Myocyte (in vitro differentiated cells): ENCODE data around the gene TACR1. TPM values are rescaled to one million over a fixed set of nuclear protein-coding genes. Genes with fewer than 3 reads are reported as not detected.

ENCODE experiments used
- DNase-seq: peaks from one replicate; pipeline ENCODE4 v3.0.0-alpha.2; 2012; ENCODE audit warnings: low read depth
- total RNA-seq: library from RNA; depleted of rRNA; stranded (reverse); fragments of >200 nt; gene quantifications from 2 replicates; pipeline ENCODE4 v1.2.3, GENCODE V29; 2014

TACR1 gene
- total RNA-seq, 1 donor from 2014 or later, result not detected

DNA sequence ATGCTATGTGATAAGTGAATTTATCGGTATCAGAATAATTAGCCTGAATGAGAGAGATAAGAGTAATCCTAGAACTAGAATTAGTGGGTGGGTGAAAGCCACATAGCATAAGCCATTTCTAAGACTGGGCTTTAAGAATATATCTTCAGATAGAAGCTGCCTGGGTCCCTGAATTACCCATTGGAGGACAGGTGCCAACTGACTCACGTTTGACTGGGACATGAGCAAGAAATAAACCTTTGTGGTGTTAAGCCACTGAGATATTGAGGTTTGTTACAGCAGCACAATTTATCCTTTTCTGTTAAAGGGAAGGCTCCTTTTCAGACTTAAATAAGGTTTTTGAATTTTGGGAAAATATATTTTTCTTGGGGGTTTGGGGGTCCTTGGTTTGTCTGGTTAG is 145.0 kb downstream of the TACR1 start:
- peak; percentile 37 for DNase-seq

DNA sequence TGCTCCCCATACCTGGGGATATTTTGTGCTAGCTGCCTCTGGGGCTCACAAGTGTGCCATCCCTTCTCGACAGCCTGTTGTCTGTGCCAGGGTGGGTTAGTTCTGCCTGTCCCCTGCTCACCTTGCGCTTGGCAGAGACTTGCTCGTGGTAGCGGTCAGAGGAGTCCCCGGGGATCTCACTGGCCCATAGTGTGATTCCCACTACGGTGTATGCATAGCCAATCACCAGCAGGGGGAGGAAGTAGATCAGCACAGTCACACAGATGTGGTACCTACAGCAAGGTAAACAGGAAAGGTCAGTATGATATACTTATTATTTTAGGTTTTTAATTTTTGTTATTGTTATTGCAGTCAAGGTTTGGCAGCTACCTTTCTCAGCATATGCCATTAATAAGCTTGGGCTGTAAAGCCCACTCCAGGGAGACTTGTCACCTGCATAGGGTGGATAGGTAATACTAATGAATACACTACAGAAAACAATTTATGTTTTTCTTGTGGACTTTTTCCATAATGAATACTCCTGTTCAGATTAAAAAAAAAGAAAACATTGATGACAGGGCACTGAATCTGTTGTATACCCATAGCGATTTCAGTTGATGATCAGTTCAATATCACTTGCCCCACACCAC is 145.7 kb downstream of the TACR1 start:
- no peak for DNase-seq

- peak; percentile 61 for DNase-seq
Observed at GRCh38 chr2:75047992-75048625, 151.2 kb downstream of the TACR1 start.

DNA sequence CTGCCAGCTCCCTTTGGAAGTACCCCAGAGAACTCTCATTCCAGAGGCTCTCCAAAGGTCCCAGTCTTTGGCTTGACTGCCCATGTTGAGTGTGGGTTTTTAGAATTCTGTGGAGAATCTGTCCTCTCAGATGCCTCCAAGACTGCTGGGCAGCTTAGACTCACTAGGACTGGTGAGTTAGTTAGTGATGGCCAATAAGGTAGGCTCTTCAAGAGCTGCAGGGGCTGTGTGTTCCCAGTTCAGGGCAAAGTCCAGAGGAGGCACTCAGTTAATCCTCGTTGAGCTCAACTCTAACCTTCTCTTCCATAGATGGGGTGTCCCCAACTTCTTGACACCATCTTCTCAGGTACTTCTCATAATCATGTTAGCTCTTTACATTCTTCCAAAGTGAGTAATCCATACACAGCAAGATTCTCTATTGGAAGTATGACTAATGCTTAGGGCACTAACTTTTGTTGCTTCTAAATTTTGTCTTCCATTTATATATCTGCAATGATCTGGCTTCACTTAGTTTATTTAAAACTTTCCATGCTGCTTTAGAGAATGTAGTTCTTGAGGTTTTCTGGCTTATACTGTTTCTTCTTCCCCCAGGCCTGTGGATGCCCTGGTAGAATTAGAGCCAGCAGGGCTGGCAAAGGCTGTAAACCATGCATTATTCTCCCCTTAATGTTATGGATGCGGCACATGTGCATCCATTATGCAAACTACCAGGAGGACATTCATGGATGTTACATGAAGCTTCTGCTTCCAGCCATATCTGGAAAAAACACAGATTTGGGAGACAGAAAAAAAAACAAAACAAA is 151.9 kb downstream of the TACR1 start:
- no peak for DNase-seq

DNA sequence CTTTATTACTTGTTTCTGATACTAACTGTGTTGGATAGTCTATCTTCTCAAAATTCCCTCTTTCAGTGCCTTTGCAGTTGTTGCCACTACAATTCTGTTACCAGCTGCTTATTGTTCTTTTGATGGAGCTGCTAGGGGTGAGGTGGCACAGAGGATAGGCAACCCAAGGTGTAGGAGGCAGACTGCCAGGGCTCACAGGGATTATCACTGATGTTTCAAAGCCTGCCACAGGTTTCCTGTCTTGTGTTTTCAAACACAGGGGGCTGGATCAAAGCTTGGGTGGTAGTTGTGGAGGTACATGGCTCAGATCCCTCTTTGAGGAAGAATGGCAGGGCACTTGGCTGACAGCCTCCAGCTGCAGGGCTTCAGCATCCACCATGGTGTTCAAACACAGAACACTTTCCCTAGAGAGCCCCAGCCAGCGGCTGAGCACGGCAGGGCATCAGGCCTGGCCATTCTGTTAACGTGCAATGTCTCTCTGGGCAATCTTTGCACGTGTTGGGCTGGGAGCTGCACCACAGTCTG is 153.7 kb downstream of the TACR1 start:
- no peak for DNase-seq

DNA sequence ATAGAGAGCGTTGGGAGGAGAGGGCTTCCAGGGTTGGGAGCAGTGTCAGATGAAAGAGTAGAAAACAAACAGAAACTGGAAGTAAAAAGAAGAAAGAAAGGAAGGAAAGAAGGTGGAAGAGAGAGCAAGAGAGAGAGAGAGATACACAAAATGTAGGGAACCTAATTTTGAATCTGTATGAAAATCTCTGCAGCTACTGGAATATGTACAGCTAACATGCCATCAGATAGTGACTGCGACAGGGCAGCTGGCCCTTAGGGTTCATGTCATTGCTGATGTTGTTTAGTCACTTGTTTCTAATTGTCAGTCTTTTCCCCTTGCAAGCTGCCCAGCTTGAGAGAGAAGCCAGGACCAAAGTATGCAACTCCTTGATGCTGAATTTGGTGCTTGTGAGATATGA is 155.0 kb downstream of the TACR1 start:
- no peak for DNase-seq

DNA sequence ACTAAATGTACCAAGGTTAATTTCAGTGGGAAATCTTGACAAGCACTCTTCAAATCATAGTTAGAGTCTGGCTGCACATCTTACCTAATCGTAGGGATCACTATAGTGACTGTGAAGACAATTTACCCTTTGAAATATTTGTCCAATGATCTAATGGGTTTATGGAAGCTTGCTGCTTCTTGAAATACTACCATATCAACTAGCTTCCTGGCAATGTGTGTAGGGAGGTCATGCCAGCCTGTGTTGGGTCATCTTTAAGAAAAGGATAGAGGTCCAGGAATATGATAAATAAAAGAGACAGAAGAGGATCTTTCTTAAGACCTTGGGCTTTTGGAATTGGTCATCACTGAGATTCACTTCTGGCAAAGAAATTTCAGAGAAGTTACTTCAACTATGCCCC is 156.5 kb downstream of the TACR1 start:
- no peak for DNase-seq

GRCh38 chr2:75041731-75042600 is 157.4 kb downstream of the TACR1 start:
- no peak for DNase-seq

DNA sequence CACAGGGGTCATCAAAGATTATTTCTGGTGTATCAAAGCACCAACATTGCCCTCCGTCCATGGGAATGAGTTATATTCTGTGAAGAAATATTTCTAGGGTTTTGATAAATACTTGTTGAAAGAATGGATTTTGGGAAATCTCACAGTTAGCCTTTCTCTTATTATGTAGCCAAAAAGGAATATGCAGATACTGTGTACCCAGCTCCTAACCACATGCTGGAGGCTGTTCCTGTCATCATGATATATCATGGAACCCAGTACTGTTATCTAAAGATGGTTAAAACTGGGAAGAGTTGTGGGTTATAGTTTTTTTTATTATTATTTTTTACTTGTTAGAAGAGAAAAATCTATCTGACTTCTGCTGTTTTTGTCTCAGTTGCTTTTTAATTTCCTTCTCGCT is 158.1 kb downstream of the TACR1 start:
- DNase-seq, result no peak

DNA sequence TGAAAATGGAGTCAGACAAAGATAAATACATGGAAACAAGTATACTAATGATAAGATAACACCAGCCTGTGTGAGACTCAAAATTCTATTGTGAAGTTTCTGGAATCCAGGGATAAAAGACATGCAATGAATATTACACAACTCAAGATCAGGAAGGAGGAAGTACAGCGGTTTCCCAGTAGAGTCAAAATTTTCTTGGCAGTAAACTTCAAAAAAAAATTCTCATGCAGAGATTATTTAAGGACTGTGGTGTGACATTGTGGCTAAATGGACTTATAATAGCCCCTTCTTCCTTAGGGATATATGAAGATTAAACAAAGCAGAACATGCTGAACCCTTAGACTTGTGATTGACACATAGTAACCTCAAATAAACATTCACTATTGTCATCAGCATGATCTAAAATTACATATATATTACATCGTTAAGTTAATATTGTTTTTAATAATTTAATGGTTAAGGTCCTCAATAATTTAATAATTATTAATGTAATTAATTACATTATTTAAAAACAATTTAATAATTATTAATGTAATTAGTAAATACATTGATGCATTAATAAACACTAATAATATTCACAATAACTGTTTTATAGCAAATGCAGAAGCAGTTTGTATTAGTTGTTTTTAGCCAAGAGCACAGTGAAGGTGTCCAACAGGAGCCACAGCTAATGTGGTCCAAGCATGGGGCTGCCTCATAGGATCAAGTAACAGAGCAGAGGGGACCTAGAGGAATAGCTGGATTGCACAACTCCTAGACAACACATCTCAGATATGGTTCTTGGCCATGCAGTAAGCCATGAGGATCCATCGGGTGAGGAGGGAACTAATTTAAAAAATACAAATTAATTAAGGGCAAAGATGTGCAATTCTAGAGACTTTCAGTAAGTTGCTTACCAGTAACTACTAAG is 163.6 kb downstream of the TACR1 start:
- peak; percentile 17 for DNase-seq

DNA sequence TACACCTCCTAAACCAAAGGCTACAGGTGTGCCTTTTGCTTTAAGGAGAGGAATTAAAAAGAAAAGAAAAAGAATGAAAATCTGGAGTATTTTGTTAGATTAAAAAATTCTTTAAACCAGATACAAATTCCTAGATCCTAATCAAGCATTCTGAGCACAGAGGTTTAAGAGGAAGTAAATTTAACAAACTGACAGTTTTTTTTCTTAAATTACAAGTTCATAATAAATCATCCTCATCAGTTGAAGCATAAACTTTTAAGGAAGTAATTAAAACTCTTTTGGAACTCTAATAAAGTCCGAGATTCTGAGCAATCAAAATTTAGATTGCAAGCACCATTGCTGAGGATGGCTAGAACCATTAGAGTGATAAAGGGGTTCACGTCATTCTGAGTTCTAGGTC is 165.8 kb downstream of the TACR1 start:
- no peak for DNase-seq

DNA sequence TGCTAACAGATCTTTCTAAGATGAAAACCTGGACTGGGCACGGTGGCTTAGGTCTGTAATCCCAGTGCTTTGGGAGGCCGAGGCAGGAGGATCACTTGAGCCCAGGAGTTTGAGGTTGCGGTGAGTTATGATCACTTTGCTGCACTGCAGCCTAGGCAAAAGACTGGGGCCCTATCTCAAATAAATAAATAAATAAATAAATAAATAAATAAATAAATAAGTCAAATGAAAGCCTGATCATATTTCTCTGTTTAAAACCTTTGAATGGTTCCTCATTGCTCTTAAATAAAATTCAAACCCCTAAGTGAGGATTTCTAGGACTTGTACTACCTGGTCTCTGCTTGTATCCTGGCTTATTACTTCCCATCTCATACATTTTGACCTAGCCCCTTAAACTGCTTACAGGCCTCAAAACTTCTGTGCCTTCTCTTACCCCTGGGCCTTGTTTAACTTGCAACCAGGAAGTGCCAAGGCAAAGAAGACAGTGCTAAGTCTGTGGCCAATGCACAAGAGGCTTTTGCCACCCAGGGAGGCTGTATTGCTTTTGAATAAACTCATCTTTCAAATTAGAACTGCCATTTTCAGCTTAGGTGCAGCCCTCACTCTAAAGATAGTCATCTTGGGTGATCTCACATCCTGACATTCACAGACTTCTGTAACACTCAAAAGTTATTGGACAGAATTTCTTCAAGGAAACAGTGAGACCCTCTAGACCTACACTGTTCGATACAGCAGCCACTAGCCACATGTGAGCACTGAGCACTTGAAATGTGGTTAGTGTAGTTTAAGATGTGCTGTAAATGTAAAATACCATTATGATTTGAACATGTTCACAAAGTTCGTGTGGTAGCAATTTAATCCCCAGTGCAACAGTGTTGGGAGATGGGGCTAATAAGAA is 167.2 kb downstream of the TACR1 start:
- no peak for DNase-seq

- no peak for DNase-seq
Observed at GRCh38 chr2:75031171-75031570, 168.1 kb downstream of the TACR1 start.

DNA sequence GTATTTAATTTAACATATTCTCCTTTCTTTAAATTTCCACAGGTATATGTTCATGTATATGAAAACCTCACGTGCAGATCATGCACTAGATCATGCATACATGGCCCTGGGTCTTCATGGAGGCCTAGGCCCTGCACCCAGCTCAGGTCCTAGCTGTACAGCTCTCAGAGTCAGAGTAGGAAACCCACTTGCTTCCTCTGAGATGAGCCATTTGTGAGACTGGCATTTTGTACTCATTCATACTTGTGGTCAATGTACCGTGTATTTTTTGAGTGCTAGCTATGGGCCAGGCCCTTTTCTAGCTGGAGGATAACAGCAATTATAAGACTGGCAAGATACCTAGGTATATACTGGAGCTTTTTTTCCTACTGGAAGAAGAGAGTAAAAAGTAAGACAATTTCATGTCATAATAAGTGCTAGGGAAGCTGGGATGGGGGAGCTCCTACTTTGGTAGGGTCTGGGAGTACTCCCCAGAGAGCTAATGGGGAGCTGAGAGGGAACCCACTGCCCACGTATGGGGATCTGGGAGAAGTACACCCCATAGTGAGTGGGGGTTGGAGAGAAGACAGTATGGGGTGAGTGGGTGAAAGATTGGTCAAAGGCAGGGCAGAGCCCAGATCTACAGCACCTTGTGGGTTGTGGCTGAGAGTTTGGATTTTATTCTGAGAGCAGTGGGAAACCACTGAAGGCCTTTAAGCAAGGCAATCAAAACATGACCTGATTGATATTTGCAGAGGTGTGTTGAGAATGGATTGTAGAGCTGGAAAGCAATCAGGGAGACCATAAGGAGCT is 168.9 kb downstream of the TACR1 start:
- no peak for DNase-seq

DNA sequence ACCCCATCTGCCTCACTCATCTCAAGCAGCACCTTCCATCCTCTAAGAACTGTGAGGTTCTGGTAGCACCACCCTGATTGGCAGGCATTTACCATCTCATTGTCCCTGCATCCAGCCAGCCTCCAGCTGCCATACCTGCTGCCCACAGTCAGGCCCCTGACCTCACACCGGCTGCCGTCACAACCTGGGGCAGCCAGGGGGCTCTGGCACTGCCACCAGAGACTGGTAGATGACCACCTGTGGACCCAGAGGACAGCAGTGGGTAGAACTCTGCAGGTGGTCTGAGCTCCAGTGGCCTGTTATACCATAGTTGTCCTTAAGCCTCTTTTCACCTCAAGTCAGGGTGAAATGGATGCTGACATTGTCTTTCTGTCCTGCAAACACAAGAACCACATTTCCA is 171.4 kb downstream of the TACR1 start:
- DNase-seq, result no peak

DNA sequence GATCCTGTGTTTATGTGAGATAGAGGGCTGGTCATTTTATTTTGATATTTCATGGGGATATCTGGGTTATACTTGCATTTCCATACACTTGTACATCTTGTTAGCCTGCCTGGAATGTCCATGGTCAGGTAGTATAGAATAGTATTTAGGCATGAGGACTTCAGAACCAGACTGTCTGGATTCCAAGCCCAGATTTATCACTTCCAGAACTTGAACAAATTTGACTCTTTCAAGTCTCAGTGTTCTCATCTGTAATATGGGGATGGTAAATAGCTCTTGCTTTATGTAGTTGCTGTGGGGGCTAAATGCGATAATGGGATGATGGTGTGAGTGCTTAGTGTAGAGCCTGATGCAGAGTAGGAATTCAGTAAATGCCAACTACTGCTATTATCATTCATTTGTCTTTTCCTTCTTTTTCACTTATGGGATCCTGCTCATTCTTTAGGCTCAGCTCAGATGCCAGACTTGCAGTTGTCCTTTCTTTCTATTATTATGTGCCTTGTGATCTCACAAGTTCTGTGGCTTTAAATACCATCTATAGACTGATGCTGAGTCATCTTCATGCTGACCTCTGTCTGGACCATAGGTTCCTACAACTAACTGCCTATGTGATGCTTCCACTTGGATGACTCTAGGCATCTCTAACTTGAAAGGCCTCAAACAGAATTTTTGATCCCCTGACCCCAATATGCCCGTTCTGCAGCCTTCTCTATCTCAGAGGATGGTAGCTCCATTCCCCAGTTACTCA is 173.5 kb downstream of the TACR1 start:
- no peak for DNase-seq

DNA sequence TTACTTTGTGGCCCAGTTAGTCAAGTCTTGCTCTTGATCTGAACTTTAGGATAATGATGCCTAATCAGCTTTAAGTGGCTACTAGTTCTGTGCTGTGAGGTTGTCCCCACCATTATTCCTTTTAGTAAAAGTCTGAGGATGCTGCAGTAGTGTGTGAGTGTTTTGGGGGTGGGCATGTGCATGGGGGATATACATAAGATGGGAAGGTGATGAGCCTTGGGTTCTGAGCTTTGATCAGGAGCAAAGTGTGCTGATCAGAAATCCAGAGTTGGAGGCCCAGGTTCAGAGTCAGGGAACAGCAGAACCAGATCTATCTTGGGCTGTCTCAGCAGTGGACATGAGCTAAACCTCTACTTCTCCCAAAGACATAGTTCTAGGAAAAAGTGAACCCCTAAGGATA is 174.1 kb downstream of the TACR1 start:
- no peak for DNase-seq
